ENCODE measurements around the gene PCDHA7.
"Not testable (repeated sequence)": the region's sequence is repeated elsewhere in the genome, so short reads cannot be mapped to it uniquely, and the experiment has no call there.

PCDHA7 gene, protein sequence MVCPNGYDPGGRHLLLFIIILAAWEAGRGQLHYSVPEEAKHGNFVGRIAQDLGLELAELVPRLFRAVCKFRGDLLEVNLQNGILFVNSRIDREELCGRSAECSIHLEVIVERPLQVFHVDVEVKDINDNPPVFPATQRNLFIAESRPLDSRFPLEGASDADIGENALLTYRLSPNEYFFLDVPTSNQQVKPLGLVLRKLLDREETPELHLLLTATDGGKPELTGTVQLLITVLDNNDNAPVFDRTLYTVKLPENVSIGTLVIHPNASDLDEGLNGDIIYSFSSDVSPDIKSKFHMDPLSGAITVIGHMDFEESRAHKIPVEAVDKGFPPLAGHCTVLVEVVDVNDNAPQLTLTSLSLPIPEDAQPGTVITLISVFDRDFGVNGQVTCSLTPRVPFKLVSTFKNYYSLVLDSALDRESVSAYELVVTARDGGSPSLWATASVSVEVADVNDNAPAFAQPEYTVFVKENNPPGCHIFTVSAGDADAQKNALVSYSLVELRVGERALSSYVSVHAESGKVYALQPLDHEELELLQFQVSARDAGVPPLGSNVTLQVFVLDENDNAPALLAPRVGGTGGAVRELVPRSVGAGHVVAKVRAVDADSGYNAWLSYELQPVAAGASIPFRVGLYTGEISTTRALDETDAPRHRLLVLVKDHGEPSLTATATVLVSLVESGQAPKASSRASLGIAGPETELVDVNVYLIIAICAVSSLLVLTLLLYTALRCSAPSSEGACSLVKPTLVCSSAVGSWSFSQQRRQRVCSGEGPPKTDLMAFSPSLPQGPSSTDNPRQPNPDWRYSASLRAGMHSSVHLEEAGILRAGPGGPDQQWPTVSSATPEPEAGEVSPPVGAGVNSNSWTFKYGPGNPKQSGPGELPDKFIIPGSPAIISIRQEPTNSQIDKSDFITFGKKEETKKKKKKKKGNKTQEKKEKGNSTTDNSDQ

DNA sequence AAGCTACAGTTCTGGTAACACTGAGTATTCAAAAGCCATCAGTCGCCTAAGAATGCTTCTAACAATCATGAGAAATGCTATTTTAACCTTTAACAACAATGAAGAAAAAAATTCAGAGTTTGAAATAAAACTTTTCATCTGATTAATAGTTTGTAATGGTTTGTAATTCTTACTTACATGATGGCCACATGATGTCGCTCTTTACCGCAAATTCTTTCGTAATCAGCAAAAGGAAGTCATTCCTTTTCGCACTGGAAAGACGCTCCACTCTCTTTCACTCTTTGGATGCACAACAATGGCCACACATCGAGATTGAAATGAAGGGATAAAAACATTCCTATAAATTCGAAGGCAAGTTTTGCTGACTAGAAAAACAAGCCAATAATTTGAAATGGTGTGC, at the start of gene PCDHA7:
PCDHA7 (plus strand) TSS at position 277 of the 400 bp plus-strand sequence; CDS start at position 392, 115 bp downstream.
- DNase-seq, result no peak

DNA sequence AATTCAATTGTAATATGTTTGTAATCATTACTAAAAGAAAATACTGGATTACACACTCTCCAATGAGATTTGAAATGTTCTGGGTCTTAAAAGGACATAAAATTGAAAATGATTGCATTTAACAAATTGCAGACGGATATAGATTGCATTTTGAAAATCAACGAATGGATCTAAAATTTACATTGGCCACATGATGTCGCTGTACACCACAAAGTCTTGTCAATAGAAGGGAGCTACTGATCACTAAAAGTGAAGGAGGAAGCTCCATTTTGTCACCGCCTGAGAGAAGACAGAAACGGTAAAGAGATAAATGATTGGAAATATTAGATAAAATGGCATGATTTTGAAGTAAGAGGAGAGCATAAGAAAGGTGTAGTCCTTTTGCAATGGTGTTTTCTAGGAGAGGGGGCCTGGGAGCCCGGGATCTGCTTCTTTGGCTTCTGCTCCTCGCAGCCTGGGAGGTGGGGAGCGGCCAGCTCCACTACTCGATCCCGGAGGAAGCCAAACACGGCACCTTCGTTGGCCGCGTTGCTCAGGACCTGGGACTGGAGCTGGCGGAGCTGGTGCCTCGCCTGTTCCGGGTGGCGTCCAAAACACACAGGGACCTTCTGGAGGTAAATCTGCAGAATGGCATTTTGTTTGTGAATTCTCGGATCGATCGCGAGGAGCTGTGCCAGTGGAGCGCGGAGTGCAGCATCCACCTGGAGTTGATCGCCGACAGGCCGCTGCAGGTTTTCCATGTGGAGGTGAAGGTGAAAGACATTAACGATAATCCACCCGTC, 48.0 kb upstream of the PCDHA7 start, which contains the start of gene PCDHA1:
PCDHA1 (plus strand) TSS at position 236 of the 782 bp plus-strand sequence.
- DNase-seq, result no peak

DNA sequence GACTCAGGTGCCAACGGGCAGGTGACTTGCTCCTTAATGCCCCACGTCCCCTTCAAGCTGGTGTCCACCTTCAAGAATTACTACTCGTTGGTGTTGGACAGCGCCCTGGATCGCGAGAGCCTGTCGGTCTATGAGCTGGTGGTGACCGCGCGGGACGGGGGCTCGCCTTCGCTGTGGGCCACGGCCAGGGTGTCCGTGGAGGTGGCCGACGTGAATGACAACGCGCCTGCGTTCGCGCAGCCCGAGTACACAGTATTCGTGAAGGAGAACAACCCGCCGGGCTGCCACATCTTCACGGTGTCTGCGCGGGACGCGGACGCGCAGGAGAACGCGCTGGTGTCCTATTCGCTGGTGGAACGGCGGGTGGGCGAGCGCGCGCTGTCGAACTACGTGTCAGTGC, 46.6 kb upstream of the PCDHA7 start:
- DNase-seq, result not testable (repeated sequence)

DNA sequence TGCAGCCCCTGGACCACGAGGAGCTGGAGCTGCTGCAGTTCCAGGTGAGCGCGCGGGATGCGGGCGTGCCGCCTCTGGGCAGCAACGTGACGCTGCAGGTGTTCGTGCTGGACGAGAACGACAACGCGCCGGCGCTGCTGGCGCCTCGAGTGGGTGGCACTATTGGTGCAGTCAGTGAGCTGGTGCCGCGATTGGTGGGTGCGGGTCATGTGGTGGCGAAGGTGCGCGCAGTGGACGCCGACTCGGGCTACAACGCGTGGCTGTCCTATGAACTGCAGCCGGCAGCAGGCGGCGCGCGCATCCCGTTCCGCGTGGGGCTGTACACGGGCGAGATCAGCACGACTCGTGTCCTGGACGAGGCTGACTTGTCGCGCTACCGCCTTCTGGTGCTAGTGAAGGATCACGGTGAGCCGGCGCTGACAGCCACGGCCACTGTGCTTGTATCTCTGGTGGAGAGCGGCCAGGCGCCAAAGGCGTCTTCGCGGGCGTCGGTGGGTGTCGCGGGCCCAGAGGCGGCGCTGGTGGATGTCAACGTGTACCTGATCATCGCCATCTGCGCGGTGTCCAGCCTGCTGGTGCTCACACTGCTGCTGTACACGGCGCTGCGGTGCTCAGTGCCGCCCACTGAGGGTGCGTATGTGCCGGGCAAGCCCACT, 46.1 kb upstream of the PCDHA7 start:
- DNase-seq, result not testable (repeated sequence)

DNA sequence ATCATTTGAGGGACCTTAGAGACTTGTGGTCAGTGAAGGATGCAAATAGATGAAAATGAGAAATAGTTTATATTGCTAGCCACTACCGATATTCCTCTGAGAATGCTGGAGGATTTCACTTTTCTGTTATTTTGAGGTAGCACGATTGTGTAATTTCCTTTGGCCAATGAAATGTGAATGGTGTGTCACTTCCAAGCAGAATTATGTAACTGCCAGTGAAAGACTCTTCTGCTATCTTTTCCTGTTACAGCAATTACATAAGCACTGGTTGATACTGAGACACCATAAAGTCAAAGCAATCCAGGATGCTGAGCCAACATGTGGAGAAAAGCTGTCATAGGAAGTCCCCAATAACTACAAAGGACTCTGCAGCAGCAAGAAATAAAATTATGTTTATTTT, 43.0 kb upstream of the PCDHA7 start:
- no peak for DNase-seq

DNA sequence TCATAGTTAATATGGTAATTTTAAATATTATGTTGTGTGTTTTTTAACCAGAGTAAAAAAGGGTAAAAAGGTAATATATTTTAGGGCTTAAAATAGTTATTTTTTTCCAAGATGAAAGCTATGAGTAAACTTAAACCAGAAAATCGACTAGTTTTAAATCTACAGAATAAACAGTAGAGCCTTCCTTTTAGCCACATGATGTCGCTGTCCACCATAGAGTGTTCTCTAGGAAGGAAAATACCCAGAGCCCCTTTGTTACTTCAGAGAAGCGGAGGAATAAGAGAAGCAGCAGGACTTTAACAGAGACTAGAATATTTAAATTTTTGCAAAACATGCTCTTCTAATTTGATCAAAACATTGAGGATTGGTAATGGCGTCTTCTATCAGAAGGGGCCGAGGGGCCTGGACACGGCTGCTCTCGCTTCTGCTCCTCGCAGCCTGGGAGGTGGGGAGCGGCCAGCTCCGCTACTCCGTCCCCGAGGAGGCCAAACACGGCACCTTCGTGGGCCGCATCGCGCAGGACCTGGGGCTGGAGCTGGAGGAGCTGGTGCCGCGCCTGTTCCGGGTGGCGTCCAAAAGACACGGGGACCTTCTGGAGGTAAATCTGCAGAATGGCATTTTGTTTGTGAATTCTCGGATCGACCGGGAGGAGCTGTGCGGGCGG, 39.3 kb upstream of the PCDHA7 start, which contains the start of gene PCDHA2:
PCDHA2 (plus strand) TSS at position 258 of the 664 bp plus-strand sequence.
- DNase-seq, result no peak

DNA sequence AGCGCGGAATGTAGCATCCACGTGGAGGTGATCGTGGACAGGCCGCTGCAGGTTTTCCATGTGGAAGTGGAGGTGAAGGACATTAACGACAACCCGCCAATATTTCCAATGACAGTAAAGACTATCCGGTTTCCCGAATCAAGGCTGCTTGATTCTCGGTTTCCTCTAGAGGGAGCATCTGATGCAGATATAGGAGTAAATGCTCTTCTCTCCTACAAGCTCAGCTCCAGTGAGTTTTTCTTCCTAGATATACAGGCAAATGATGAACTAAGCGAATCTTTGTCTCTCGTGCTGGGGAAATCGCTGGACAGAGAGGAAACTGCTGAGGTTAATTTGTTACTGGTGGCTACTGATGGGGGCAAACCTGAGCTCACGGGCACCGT, 38.8 kb upstream of the PCDHA7 start:
- DNase-seq, result no peak

DNA sequence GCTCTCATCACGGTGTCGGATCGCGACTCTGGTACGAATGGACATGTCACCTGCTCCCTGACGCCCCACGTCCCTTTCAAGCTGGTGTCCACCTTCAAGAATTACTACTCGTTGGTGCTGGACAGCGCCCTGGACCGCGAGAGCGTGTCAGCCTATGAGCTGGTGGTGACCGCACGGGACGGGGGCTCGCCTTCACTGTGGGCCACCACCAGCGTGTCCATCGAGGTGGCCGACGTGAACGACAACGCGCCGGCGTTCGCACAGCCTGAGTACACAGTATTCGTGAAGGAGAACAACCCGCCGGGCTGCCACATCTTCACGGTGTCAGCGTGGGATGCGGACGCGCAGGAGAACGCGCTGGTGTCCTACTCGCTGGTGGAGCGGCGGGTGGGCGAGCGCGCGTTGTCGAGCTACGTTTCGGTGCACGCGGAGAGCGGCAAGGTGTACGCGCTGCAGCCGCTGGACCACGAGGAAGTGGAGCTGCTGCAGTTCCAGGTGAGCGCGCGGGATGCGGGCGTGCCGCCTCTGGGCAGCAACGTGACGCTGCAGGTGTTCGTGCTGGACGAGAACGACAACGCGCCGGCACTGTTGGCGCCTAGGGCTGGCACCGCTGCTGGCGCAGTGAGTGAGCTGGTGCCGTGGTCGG, 37.9 kb upstream of the PCDHA7 start:
- DNase-seq, result not testable (repeated sequence)

DNA sequence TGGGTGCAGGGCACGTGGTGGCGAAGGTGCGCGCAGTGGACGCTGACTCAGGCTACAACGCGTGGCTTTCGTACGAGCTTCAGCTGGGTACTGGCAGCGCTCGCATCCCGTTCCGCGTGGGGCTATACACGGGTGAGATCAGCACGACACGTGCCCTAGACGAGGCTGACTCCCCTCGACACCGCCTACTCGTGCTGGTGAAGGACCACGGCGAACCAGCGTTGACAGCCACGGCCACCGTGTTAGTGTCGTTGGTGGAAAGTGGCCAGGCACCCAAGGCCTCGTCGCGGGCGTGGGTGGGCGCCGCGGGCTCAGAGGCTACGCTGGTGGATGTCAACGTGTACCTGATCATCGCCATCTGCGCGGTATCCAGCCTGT, 37.4 kb upstream of the PCDHA7 start:
- DNase-seq, result no peak

DNA sequence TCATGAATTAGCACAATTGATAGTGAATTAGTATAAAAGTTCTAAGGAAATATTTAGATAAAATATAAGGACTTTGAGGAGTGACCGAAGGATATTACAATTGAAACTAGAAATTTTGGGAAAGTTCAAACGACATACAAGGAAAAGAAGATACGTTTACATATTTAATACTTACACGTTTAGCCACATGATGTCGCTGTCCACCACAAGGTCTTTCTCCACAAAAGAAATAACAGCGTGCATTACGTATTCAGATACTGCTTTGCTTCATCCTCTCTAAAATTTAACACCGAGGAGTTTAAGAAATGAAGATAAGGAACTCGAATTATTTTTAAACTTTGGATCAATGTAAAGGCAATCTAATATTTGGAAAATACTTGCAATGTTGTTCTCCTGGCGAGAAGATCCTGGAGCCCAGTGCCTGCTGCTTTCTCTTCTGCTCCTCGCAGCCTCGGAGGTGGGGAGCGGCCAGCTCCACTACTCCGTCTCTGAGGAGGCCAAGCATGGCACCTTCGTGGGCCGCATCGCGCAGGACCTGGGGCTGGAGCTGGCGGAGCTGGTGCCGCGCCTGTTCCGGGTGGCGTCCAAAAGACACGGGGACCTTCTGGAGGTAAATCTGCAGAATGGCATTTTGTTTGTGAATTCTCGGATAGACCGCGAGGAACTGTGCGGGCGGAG, 33.1 kb upstream of the PCDHA7 start, which contains the start of gene PCDHA3:
PCDHA3 (plus strand) TSS at position 242 of the 678 bp plus-strand sequence.
- DNase-seq, result no peak

DNA sequence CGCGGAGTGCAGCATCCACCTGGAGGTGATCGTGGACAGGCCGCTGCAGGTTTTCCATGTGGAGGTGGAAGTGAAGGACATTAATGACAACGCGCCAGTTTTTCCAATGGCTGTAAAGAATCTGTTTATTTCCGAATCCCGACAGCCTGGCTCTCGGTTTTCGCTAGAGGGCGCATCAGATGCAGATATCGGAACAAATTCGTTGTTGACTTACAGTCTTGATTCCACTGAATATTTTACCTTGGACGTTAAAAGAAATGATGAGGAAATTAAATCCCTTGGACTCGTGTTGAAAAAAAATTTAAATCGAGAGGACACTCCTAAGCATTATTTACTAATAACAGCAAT, 32.6 kb upstream of the PCDHA7 start:
- no peak for DNase-seq

DNA sequence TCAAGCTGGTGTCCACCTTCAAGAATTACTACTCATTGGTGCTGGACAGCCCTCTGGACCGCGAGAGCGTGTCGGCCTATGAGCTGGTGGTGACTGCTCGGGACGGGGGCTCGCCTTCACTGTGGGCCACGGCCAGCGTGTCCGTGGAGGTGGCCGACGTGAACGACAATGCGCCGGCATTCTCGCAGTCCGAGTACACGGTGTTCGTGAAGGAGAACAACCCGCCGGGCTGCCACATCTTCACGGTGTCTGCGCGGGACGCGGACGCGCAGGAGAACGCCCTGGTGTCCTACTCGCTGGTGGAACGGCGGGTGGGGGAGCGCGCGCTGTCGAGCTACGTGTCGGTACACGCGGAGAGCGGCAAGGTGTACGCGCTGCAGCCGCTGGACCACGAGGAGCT, 31.7 kb upstream of the PCDHA7 start:
- not testable (repeated sequence) for DNase-seq

DNA sequence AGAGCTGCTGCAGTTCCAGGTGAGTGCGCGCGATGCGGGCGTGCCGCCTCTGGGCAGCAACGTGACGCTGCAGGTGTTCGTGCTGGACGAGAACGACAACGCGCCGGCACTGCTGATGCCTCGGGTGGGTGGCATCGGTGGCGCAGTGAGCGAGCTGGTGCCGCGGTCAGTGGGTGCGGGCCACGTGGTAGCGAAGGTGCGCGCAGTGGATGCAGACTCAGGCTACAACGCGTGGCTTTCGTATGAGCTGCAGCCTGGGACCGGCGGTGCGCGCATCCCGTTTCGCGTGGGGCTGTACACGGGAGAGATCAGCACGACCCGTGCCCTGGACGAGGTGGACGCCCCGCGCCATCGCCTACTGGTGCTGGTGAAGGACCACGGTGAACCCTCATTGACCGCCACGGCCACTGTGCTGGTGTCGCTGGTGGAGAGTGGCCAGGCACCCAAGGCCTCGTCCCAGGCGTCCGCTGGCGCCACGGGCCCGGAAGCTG, 31.2 kb upstream of the PCDHA7 start:
- DNase-seq, result no peak

DNA sequence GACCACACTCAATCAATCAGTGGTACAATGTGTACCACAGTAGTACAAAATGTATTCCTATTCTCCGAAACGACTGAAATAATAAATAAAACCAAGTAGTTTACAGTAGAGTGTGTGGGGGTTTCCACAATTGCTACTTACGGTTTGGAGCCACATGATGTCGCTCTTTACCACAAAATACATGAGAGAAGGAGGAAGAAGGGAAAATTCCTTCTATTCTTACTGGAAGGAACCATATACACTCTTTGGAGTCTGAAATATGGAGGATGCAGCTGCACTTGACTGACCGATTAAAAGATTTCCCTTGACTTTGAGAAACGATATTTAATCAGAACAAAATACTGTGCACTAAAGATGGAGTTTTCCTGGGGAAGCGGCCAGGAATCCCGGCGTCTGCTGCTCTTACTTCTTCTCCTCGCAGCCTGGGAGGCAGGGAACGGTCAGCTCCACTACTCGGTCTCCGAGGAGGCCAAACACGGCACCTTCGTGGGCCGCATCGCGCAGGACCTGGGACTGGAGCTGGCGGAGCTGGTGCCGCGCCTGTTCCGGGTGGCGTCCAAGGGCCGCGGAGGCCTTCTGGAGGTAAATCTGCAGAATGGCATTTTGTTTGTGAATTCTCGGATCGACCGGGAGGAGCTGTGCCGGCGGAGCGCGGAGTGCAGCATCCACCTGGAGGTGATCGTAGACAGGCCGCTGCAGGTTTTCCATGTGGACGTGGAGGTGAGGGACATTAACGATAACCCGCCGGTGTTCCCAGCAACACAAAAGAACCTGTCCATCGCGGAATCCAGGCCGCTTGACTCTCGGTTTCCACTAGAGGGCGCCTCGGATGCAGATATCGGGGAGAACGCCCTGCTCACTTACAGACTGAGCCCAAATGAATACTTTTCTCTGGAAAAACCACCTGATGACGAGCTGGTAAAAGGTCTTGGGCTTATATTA, 27.0 kb upstream of the PCDHA7 start, which contains the start of gene PCDHA4:
PCDHA4 (plus strand) TSS at position 235 of the 942 bp plus-strand sequence.
- DNase-seq, result peak; percentile 17

DNA sequence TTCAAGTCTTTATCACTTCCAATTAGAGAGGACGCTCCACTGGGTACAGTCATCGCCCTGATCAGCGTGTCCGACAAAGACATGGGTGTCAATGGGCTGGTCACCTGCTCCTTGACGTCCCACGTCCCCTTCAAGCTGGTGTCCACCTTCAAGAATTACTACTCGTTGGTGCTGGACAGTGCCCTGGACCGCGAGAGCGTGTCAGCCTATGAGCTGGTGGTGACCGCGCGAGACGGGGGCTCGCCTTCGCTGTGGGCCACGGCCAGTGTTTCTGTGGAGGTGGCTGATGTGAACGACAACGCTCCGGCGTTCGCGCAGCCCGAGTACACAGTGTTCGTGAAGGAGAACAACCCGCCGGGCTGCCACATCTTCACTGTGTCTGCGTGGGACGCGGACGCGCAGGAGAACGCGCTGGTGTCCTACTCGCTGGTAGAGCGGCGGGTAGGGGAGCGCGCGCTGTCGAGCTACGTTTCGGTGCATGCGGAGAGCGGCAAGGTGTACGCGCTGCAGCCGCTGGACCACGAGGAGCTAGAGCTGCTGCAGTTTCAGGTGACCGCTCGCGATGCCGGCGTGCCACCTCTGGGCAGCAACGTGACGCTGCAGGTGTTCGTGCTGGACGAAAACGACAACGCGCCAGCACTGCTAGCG, 25.7 kb upstream of the PCDHA7 start:
- DNase-seq, result not testable (repeated sequence)

DNA sequence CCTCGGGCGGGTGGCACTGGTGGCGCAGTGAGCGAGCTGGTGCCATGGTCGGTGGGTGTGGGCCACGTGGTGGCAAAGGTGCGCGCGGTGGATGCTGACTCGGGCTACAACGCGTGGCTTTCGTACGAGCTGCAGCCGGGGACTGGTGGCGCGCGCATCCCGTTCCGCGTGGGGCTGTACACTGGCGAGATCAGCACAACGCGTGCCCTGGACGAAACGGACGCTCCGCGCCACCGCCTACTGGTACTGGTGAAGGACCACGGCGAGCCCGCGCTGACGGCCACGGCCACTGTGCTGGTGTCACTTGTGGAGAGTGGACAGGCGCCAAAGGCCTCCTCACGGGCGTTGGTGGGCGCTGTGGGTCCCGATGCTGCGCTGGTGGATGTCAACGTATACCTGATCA, 25.2 kb upstream of the PCDHA7 start:
- no peak for DNase-seq

DNA sequence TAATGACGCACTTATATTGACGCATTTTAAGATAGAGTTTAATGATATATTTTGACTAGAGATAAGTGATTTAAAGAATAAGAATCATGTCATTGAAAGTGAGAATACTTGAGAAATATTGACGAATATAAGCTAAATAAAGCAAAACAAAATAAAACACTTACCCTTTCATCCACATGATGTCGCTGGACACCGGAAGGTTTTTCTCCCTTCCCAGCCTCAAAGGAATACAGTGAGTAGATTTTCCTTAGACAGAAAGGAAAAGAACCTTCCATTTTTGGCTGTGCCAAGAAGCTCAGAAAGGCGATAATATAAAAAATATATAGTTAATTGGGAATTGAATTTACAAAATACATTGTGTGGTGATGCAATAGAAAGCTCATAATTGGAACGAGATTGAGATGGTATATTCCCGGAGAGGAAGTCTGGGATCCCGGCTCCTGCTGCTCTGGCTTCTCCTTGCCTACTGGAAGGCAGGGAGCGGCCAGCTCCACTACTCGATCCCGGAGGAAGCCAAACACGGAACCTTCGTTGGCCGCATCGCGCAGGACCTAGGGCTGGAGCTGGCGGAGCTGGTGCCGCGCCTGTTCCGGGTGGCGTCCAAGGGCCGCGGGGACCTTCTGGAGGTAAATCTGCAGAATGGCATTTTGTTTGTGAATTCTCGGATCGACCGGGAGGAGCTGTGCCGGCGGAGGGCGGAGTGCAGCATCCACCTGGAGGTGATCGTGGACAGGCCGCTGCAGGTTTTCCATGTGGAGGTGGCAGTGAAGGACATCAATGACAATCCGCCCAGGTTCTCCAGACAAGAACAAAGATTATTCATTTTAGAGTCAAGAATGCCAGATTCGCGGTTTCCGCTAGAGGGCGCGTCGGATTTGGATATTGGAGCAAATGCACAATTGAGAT, 12.4 kb upstream of the PCDHA7 start, which contains the start of gene PCDHA5:
PCDHA5 (plus strand) TSS at position 239 of the 906 bp plus-strand sequence.
- DNase-seq, result peak; percentile 22

Measured in suppressor macrophage treated with lipopolysaccharide for 4 hours (primary cell).